GM19351 (cell line): ENCODE measurements around the gene KCNJ6.
"Not testable (repeated sequence)": the region's sequence is repeated elsewhere in the genome, so short reads cannot be mapped to it uniquely, and the experiment has no call there.

Experiments
- ATAC-seq: cut with Tn5 transposase; IDR thresholded peaks from one replicate; pipeline ENCODE4 v1.9.1; 2021; ENCODE audit warnings: mild to moderate bottlenecking, moderate library complexity; ENCODE audit not compliant: unreplicated experiment

KCNJ6 gene

GRCh38 chr21:37688952-37689659, 227.2 kb downstream of the KCNJ6 start:
- no peak for ATAC-seq

- no peak for ATAC-seq
Observed at GRCh38 chr21:37686991-37687810, 229.1 kb downstream of the KCNJ6 start.

- no peak for ATAC-seq
Observed at GRCh38 chr21:37684547-37684946, 231.7 kb downstream of the KCNJ6 start.

GRCh38 chr21:37684115-37684493, 232.2 kb downstream of the KCNJ6 start:
- ATAC-seq: no peak

GRCh38 chr21:37683396-37684114, 232.7 kb downstream of the KCNJ6 start:
- ATAC-seq: no peak

GRCh38 chr21:37682966-37683365, 233.3 kb downstream of the KCNJ6 start:
- no peak for ATAC-seq

- no peak for ATAC-seq
Observed at GRCh38 chr21:37677006-37677405, 239.3 kb downstream of the KCNJ6 start.

GRCh38 chr21:37675202-37675801, 241.0 kb downstream of the KCNJ6 start:
- peak; percentile 50 for ATAC-seq

GRCh38 chr21:37673801-37674575, 242.3 kb downstream of the KCNJ6 start:
- ATAC-seq: no peak

- no peak for ATAC-seq
Observed at GRCh38 chr21:37671381-37671780, 244.9 kb downstream of the KCNJ6 start.

- ATAC-seq: no peak
Observed at GRCh38 chr21:37670883-37671282, 245.4 kb downstream of the KCNJ6 start.

- no peak for ATAC-seq
Observed at GRCh38 chr21:37669249-37669648, 247.0 kb downstream of the KCNJ6 start.

GRCh38 chr21:37668462-37669239, 247.6 kb downstream of the KCNJ6 start:
- ATAC-seq: no peak

- no peak for ATAC-seq
Observed at GRCh38 chr21:37667380-37667779, 248.9 kb downstream of the KCNJ6 start.

- ATAC-seq: no peak
Observed at GRCh38 chr21:37665230-37666024, 250.8 kb downstream of the KCNJ6 start.

- not testable (repeated sequence) for ATAC-seq
Observed at GRCh38 chr21:37662227-37662626, 254.0 kb downstream of the KCNJ6 start.

- ATAC-seq: no peak
Observed at GRCh38 chr21:37660709-37661108, 255.5 kb downstream of the KCNJ6 start.

- no peak for ATAC-seq
Observed at GRCh38 chr21:37659874-37660273, 256.4 kb downstream of the KCNJ6 start.
